ENCODE results near the gene ABI2.
"Not testable (repeated sequence)": the region's sequence is repeated elsewhere in the genome, so short reads cannot be mapped to it uniquely, and the experiment has no call there.

ABI2 gene

GRCh38 chr2:203327901-203328759 is at the start of gene ABI2:
ABI2 (plus strand) TSS chr2:203328394; CDS start chr2:203328515, 121 bp downstream.
- in situ Hi-C loops (cut with MboI; ENCODE audit: low sequenced_read_pairs), result no loop called here

DNA sequence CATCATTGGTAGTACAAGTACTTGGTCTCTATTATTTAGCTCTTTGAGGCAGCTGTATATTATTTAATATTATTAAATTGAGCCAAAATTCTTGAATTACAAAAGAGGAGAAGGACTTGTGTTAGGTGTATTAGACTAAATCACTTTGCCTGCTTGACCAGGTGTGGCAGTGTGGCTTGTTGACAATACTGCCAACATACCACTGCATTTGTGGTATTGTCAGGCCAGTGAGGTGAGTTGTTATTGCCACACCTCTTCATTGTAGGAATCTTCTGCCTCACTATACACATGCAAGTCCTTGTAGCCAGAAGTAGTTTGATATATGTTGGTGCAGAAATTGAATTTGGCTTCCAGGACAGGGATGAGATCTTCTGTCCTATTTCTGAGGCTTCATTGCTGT is 48.9 kb upstream of the ABI2 start:
- in situ Hi-C loops (cut with MboI; ENCODE audit: low sequenced_read_pairs), result no loop called here

DNA sequence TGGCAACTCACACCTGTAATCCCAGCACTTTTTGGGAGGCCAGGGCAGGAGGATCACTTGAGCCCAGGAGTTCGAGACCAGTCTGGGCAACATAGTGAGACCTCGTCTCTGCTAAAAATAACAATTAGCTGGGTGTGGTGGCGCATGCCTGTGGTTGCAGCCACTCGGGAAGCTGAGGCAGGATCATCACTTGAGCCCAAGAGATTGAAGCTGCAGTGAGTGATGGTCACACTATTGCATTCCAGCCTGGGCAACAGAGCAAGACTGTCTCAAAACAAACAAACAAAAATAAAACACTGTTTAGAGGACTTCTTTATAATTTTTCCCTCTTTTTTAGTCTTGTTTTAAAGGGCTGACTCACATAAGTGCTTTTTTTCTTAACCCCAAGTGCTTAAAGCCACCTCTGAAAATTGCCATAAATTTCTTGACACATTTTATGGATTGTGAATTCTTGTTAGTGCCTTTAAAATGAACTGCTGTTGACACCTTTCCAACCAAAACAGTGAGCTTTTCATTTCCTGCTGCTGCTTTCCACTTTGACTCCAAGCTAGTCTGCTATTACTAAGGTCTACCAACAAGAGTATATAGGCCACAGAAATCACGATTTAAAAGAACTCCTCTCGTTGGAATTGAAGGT is 47.6 kb upstream of the ABI2 start:
- in situ Hi-C loops (cut with MboI; ENCODE audit: low sequenced_read_pairs), result no loop called here

DNA sequence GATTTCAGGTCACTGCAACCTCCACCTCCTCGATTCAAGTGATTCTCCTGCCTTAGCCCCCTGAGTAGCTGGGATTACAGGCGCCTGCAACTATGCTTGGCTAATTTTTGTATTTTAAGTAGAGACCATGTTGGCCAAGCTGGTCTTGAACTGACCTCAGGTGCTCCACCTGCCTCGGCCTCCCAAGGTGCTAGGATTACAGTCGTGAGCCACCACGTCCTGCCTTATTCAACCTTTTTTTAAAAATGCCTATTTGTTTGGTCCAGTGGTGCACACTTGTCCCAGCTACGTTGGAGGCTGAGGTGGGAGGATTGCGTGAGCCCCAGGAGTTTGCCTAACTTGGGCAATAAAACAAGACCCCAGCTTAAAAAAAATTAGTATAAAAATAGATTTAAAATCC is 46.1 kb upstream of the ABI2 start:
- in situ Hi-C loops (cut with MboI; ENCODE audit: low sequenced_read_pairs), result no loop called here

GRCh38 chr2:203286532-203286931 is 41.7 kb upstream of the ABI2 start:
- in situ Hi-C loops (cut with MboI; ENCODE audit: low sequenced_read_pairs), result no loop called here

DNA sequence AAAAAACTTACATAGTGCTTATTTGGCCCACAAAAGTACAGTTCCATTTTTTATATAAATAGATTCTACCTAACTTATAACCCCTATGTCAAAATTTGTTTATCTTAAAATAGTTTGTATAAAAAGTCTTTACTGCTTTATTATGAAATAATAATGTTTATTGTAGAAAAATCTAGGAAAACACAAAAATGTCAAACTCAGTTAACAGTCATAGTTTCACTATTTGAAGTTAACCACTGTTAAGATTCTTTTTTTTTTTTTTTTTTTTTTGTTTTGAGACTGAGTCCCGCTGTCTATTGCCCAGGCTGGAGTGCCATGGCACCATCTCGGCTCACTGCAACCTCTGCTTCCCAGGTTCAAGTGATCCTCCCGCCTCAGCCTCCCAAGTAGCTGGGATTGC is 26.5 kb upstream of the ABI2 start:
- in situ Hi-C loops (cut with MboI; ENCODE audit: low sequenced_read_pairs), result no loop called here

- in situ Hi-C loops (cut with MboI; ENCODE audit: low sequenced_read_pairs), result not testable (repeated sequence)
Measured at GRCh38 chr2:203302586-203302985, 25.6 kb upstream of the ABI2 start.

DNA sequence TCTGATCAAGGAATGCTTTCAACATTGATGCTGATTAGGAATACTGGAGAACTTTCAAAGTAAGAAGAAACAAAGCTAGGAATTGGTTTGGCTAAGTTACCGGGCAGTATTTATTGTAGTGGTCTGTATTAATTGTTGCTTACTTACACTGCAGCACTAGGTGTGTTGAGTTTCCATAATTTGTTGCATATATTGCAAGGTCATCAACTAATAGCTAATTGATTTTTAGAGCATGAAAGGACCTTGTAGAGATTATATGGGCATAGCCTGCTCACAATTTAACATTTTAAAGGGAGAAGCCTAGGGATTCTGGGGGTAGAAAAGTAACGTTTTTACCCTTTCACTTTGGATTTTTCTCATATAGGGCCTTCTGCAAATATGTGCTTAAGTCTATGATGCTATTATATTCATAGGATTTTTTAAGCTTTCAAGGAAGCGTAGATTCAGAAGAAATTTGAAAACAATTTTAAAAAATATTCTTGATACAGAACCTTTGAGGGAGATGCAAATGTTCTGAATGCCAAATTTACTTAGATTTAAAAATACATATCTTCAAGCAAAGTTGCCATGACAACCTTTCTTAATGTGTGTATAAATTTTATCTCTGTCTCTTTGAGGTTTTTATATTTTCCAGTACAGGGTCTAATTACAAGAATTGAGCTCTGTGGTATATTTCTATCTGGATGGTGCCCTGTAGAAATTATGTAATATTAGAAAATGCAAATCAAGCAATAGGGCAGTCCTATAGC is 17.3 kb upstream of the ABI2 start:
- in situ Hi-C loops (cut with MboI; ENCODE audit: low sequenced_read_pairs), result no loop called here

DNA sequence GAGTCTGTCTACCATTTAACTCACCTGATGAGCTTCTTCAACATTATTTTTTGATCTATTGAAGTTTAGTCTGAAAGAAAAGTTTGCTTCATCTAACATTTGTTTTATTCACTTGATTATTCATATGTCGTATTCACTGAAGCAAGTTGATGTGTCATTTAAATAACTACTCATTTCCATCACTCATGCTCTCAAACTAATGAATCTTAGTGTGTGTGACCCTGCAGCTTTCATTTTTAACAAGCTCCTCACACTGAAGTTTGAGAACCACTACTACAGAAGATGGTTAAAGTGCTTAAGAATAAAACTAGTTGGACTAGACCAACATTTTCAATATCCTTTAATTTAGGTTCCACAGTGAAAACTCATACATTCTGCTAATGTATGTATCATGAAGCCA is 1.8 kb upstream of the ABI2 start:
- in situ Hi-C loops (cut with MboI; ENCODE audit: low sequenced_read_pairs), result no loop called here

- in situ Hi-C loops (cut with MboI; ENCODE audit: low sequenced_read_pairs), result no loop called here
Measured at GRCh38 chr2:203327582-203327900, 653 bp upstream of the ABI2 start.

- in situ Hi-C loops (cut with MboI; ENCODE audit: low sequenced_read_pairs), result no loop called here
Measured at GRCh38 chr2:203328760-203329540, 756 bp downstream of the ABI2 start.

DNA sequence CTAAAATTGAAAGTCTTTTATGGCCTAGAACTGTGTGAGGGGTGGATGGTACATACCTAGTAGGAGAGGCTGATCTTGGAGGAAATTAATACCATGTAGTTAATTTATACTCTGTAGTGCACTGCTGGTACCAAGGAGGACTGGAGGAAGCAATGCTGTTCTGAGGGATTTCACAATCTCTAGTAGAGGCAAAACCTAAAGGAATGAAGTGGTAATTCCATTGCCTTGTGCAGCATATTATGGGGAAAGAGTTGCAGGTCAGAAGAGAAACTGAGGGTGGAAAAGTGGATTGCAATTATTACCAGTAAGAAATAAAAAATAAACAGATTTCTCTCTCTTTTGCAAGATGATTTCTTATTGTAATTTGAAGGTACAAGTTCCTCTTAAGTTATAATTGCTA is 2.2 kb downstream of the ABI2 start:
- in situ Hi-C loops (cut with MboI; ENCODE audit: low sequenced_read_pairs), result no loop called here

DNA sequence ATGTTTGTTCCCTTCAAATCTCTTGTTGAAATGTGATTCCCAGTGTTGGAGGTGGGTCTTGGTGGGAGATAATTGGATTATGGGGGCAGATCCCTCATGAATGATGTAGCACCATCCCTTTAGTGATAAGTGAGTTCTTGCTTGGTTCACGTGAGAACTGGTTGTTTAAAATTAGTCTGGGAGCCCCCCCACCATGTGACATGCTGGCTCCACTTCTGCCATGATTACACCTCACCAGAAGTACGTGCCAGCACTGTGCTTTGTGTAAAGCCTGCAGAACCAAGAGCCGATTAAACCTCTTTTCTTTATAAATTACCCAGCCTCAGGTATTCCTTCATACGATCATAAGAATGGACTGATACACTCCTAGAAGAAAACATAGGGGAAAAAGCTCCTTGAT is 10.1 kb downstream of the ABI2 start:
- in situ Hi-C loops (cut with MboI; ENCODE audit: low sequenced_read_pairs), result no loop called here

GRCh38 chr2:203340791-203341487 is 12.7 kb downstream of the ABI2 start:
- in situ Hi-C loops (cut with MboI; ENCODE audit: low sequenced_read_pairs), result no loop called here

DNA sequence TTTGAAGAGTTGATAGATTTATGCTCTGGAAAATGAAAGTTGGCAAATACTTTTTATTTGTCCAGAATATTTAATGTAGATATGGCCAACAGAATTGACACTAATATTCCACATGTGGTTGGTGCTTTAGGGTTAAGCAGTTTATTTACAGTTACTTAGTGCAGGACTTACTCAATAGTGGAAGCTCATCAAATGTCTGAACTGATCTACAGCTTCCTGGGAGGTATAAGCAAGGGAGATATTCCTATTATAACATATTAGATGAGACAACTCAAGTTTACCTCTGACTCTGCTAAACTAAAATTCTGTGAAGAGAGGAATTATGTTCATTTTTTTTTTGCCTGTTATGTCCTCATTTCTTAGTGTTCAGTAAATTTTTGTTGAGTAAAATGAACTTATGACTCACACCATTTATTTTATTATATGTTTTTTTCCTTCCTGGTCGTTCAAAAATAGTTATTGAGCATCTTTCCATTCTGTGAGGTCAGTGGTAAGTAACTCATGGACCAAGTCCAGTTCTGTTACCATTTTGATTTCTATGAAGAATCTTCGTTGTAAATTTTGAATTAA is 13.6 kb downstream of the ABI2 start:
- in situ Hi-C loops (cut with MboI; ENCODE audit: low sequenced_read_pairs), result no loop called here

- in situ Hi-C loops (cut with MboI; ENCODE audit: low sequenced_read_pairs), result not testable (repeated sequence)
Measured at GRCh38 chr2:203342374-203342773, 14.2 kb downstream of the ABI2 start.

DNA sequence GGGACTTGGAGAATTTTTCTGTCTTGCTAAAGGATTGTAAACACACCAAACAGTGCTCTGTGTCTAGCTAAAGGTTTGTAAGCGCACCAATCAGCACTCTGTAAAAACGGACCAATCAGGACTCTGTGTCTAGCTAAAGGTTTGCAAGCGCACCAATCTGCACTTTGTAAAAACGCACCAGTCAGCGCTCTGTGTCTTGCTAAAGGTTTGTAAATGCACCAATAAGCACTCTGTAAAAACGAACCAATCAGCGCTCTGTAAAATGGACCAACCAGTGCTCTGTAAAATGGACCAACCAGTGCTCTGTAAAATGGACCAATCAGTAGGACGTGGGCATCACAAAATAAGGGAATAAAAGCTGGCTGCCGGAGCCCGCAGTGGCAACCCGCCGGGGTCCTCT is 16.5 kb downstream of the ABI2 start:
- in situ Hi-C loops (cut with MboI; ENCODE audit: low sequenced_read_pairs), result no loop called here

- in situ Hi-C loops (cut with MboI; ENCODE audit: low sequenced_read_pairs), result no loop called here
Measured at GRCh38 chr2:203346612-203347011, 18.4 kb downstream of the ABI2 start.

DNA sequence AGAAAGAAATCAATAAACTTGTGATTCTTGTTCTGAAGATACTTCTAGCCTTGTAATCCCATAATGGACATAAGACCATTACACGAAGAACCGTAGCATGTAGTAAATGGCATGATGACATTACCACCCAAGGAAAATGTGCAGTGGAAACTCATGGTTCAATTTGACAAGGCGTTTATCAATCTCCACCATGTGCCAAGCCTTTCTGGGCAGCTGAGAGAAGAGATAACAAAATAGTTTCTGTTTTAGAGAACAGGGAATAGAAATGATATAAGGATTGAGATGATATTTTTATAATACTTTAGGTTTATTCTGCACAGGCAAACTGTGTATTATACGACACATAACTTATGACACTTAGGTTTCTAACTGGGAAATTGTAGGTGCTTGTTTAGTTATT is 19.2 kb downstream of the ABI2 start:
- in situ Hi-C loops (cut with MboI; ENCODE audit: low sequenced_read_pairs), result no loop called here

- in situ Hi-C loops (cut with MboI; ENCODE audit: low sequenced_read_pairs), result no loop called here
Measured at GRCh38 chr2:203352604-203353255, 24.5 kb downstream of the ABI2 start.

Data from HL-60/S4 treated with retinoic acid at 250 ng/mL for 4 days and 3 days (cell line).